HepG2 (cell line): ENCODE measurements around the gene RYR2.

Experiments used
- CTCF ChIP-seq: sonication (generic); formaldehyde crosslinking; IDR thresholded peaks from 2 replicates; pipeline ENCODE4 v1.5.0; 2020; ENCODE audit warnings: mild to moderate bottlenecking, missing genetic modification reagents, moderate library complexity
- FOSL1 ChIP-seq: sonication (generic); formaldehyde crosslinking; IDR thresholded peaks from 2 replicates; pipeline ENCODE4 v1.9.0; 2021; ENCODE audit warnings: missing genetic modification reagents, borderline replicate concordance
- NFKBIZ ChIP-seq: IDR thresholded peaks from 2 replicates; pipeline ENCODE4 v1.6.1; 2018; ENCODE audit warnings: missing genetic modification reagents, missing compliant biosample characterization
- ZNF441 ChIP-seq: sonication (generic); formaldehyde crosslinking; IDR thresholded peaks from 2 replicates; pipeline ENCODE4 v1.7.0; 2021; ENCODE audit warnings: missing genetic modification reagents, borderline replicate concordance
- ZNF556 ChIP-seq: sonication (generic); formaldehyde crosslinking; IDR thresholded peaks from 2 replicates; pipeline ENCODE4 v1.4.0; 2020; ENCODE audit warnings: mild to moderate bottlenecking, missing genetic modification reagents, borderline replicate concordance

- TF ChIP-seq CTCF (no peak), ZNF441 (CRISPR knock-in tag) (no peak), FOSL1 (CRISPR knock-in tag) (no peak), NFKBIZ (CRISPR knock-in tag) (no peak), ZNF556 (CRISPR knock-in tag) (no peak)
Observed at GRCh38 chr1:237211031-237211430, 169.0 kb downstream of the RYR2 start.
